ENCODE measurements around the gene ITPRIPL1. TPM values are rescaled to one million over a fixed set of nuclear protein-coding genes. Genes with fewer than 3 reads are reported as not detected.

ITPRIPL1 gene
- polyA plus RNA-seq, 1 donor from 2014 or later = not detected

DNA sequence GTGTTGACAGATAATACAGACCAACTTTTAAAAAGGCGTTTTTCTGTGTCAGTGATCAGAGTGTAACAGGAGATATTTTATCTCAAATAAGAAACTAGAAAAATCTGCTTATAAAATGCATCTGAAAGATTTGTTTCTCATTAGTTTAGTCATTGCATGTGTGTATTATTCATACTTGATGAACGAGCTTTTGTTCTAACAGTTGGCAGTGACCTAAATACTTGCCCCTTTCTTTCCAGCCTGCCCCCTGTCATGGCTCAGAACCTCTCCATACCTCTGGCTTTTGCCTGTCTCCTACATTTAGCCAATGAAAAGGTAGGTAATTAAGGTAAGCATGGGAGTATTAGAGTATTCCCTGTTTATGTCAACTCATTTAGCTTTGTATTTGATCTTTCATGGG is 44.1 kb downstream of the ITPRIPL1 start:
- no peak overlapping the region for H2AFZ ChIP-seq (ENCODE audit: low read depth, low read length)
- H3K27ac ChIP-seq (ENCODE audit: low read length) = no peak overlapping the region
- H3K4me3 ChIP-seq (ENCODE audit: low read length) = no peak overlapping the region
- no peak overlapping the region for H3K9ac ChIP-seq (ENCODE audit: low read length)
- no peaks in the 10 kb centered on the region for H3K27me3 ChIP-seq (ENCODE audit: insufficient read depth, low read depth, low read length)
- no peak overlapping the region for H3K4me2 ChIP-seq (ENCODE audit: low read length)
- no peaks in the 10 kb centered on the region for H4K20me1 ChIP-seq (ENCODE audit: insufficient read depth)
- no peaks in the 10 kb centered on the region for H3K9me3 ChIP-seq (ENCODE audit: low read length)
- H3K36me3 ChIP-seq (ENCODE audit: insufficient read depth, low read length) = no peaks in the 10 kb centered on the region
- H3K79me2 ChIP-seq (replicated peaks; ENCODE audit: insufficient read depth, low read length) = no peaks in the 10 kb centered on the region
- H3K9me2 ChIP-seq (ENCODE audit: insufficient read depth, low read length) = no peaks in the 10 kb centered on the region
- TF ChIP-seq SMC3 (conservative IDR thresholded peaks at IDR 0.05; ENCODE audit: poor library complexity) (no peak), POLR2AphosphoS5 (IDR thresholded peaks at IDR 0.05) (no peak), EZH2 (IDR thresholded peaks at IDR 0.05; ENCODE audit: borderline replicate concordance, insufficient read depth, low read length, poor library complexity, severe bottlenecking) (no peak), TAF1 (IDR thresholded peaks at IDR 0.05; ENCODE audit: low read depth) (no peak), EP300 (conservative IDR thresholded peaks at IDR 0.05; ENCODE audit: poor library complexity, severe bottlenecking) (no peak), RAD21 (conservative IDR thresholded peaks at IDR 0.05) (no peak), MXI1 (conservative IDR thresholded peaks at IDR 0.05; ENCODE audit: poor library complexity, severe bottlenecking) (no peak)
- TF ChIP-seq, protein P1, sequence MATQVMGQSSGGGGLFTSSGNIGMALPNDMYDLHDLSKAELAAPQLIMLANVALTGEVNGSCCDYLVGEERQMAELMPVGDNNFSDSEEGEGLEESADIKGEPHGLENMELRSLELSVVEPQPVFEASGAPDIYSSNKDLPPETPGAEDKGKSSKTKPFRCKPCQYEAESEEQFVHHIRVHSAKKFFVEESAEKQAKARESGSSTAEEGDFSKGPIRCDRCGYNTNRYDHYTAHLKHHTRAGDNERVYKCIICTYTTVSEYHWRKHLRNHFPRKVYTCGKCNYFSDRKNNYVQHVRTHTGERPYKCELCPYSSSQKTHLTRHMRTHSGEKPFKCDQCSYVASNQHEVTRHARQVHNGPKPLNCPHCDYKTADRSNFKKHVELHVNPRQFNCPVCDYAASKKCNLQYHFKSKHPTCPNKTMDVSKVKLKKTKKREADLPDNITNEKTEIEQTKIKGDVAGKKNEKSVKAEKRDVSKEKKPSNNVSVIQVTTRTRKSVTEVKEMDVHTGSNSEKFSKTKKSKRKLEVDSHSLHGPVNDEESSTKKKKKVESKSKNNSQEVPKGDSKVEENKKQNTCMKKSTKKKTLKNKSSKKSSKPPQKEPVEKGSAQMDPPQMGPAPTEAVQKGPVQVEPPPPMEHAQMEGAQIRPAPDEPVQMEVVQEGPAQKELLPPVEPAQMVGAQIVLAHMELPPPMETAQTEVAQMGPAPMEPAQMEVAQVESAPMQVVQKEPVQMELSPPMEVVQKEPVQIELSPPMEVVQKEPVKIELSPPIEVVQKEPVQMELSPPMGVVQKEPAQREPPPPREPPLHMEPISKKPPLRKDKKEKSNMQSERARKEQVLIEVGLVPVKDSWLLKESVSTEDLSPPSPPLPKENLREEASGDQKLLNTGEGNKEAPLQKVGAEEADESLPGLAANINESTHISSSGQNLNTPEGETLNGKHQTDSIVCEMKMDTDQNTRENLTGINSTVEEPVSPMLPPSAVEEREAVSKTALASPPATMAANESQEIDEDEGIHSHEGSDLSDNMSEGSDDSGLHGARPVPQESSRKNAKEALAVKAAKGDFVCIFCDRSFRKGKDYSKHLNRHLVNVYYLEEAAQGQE (IDR thresholded peaks at IDR 0.05; ENCODE audit: borderline replicate concordance) = no peak
- TF ChIP-seq, protein P2, sequence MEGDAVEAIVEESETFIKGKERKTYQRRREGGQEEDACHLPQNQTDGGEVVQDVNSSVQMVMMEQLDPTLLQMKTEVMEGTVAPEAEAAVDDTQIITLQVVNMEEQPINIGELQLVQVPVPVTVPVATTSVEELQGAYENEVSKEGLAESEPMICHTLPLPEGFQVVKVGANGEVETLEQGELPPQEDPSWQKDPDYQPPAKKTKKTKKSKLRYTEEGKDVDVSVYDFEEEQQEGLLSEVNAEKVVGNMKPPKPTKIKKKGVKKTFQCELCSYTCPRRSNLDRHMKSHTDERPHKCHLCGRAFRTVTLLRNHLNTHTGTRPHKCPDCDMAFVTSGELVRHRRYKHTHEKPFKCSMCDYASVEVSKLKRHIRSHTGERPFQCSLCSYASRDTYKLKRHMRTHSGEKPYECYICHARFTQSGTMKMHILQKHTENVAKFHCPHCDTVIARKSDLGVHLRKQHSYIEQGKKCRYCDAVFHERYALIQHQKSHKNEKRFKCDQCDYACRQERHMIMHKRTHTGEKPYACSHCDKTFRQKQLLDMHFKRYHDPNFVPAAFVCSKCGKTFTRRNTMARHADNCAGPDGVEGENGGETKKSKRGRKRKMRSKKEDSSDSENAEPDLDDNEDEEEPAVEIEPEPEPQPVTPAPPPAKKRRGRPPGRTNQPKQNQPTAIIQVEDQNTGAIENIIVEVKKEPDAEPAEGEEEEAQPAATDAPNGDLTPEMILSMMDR (IDR thresholded peaks at IDR 0.05; ENCODE audit: poor library complexity, severe bottlenecking) = no peak
- H3F3A ChIP-seq (ENCODE audit: insufficient read depth, low read length, poor library complexity, severe bottlenecking) = no peaks in the 10 kb centered on the region

DNA sequence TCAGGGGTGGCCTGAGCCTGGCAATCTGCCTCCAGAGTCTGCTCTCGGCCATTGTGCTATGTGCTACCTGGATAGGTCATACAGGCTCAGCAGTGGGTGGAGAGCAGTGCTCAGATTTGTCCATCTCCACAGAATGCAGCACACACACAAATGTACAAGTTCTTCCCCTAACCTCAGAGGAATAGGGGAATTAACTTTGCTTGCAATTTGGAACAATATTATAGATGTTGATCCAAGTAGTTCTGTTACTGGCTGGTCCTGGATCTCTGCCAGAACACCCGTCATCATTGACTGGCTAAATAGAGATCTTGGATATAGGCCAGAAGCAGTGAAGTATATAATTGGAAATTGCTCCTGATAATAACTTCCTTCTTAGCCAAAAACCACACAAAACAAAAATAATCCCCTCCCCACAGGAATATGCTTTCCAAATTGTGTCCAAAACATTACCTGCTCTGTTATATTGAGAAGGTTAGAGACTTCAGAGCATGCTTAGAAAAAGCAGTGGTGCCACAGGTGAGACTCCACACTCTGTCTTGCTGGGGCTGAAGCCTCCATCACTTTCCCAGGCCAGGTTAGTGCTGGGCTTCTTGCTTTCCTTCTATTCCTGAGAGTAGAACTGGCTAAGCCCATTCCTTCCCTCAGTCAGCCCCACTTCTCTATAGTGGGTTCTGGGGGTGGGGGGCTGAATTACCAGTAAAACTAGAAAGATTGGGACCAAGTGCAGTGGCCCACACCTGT is 49.3 kb downstream of the ITPRIPL1 start:
- no peaks in the 10 kb centered on the region for H3K9me3 ChIP-seq (ENCODE audit: low read length)
- H3K4me3 ChIP-seq (ENCODE audit: low read length) = no peak overlapping the region
- H3K79me2 ChIP-seq (replicated peaks; ENCODE audit: insufficient read depth, low read length) = no peaks in the 10 kb centered on the region
- H3K36me3 ChIP-seq (ENCODE audit: insufficient read depth, low read length) = no peaks in the 10 kb centered on the region
- H3K27me3 ChIP-seq (ENCODE audit: insufficient read depth, low read depth, low read length) = no peaks in the 10 kb centered on the region
- no peak overlapping the region for H3K27ac ChIP-seq (ENCODE audit: low read length)
- TF ChIP-seq EZH2 (IDR thresholded peaks at IDR 0.05; ENCODE audit: borderline replicate concordance, insufficient read depth, low read length, poor library complexity, severe bottlenecking) (no peak), TAF1 (IDR thresholded peaks at IDR 0.05; ENCODE audit: low read depth) (no peak), MXI1 (conservative IDR thresholded peaks at IDR 0.05; ENCODE audit: poor library complexity, severe bottlenecking) (no peak), SMC3 (conservative IDR thresholded peaks at IDR 0.05; ENCODE audit: poor library complexity) (no peak), RAD21 (conservative IDR thresholded peaks at IDR 0.05) (no peak), POLR2AphosphoS5 (IDR thresholded peaks at IDR 0.05) (no peak), EP300 (conservative IDR thresholded peaks at IDR 0.05; ENCODE audit: poor library complexity, severe bottlenecking) (no peak)
- TF ChIP-seq, protein P1 (IDR thresholded peaks at IDR 0.05; ENCODE audit: borderline replicate concordance) = no peak
- TF ChIP-seq, protein P2 (IDR thresholded peaks at IDR 0.05; ENCODE audit: poor library complexity, severe bottlenecking) = no peak
- no peaks in the 10 kb centered on the region for H3F3A ChIP-seq (ENCODE audit: insufficient read depth, low read length, poor library complexity, severe bottlenecking)
- H3K4me2 ChIP-seq (ENCODE audit: low read length) = no peak overlapping the region
- no peaks in the 10 kb centered on the region for H3K9me2 ChIP-seq (ENCODE audit: insufficient read depth, low read length)
- H3K9ac ChIP-seq (ENCODE audit: low read length) = no peak overlapping the region
- H2AFZ ChIP-seq (ENCODE audit: low read depth, low read length) = no peak overlapping the region
- no peaks in the 10 kb centered on the region for H4K20me1 ChIP-seq (ENCODE audit: insufficient read depth)

Measured in neural cell (in vitro differentiated cells).